Loucy (cell line): Measurements from ENCODE around the gene ELF5.
A peak's percentile ranks its signal among the peaks of the same experiment; 100 is the strongest.

ENCODE experiments used
- H2AFZ ChIP-seq: fragments of 200-600 bp; sonication (generic); 2 replicates; pipeline ENCODE4 v1.6.0; 2016; ENCODE audit warnings: antibody characterized with exemption, mild to moderate bottlenecking, low read length, moderate library complexity
- H3F3A ChIP-seq: fragments of 200-600 bp; 2 replicates; pipeline ENCODE4 v1.6.0; 2016; ENCODE audit warnings: antibody characterized with exemption, low read depth, mild to moderate bottlenecking
- H3K27me3 ChIP-seq: fragments of 200-600 bp; sonication (generic); 2 replicates; pipeline ENCODE4 v1.6.1; 2014; ENCODE audit warnings: low read length, mild to moderate bottlenecking; ENCODE audit not compliant: insufficient read depth, poor library complexity, severe bottlenecking
- H3K36me3 ChIP-seq: fragments of 200-600 bp; sonication (generic); 2 replicates; pipeline ENCODE4 v1.6.1; 2016; ENCODE audit warnings: low read length; ENCODE audit not compliant: insufficient read depth
- H3K4me1 ChIP-seq: fragments of 200-600 bp; sonication (generic); 2 replicates; pipeline ENCODE4 v1.5.1; 2014; ENCODE audit warnings: low read length, mild to moderate bottlenecking; ENCODE audit not compliant: insufficient read depth, poor library complexity, severe bottlenecking
- H3K4me2 ChIP-seq: fragments of 200-600 bp; sonication (generic); 2 replicates; pipeline ENCODE4 v1.6.0; 2014; ENCODE audit warnings: antibody characterized with exemption, low read length, low read depth, mild to moderate bottlenecking; ENCODE audit not compliant: poor library complexity, severe bottlenecking
- H3K4me3 ChIP-seq: fragments of 200-600 bp; sonication (generic); 2 replicates; pipeline ENCODE4 v1.5.1; 2014; ENCODE audit warnings: low read length, mild to moderate bottlenecking, mixed read lengths; ENCODE audit not compliant: poor library complexity, severe bottlenecking
- H3K79me2 ChIP-seq: fragments of 200-600 bp; sonication (generic); 2 replicates; pipeline ENCODE4 v1.6.1; 2014; ENCODE audit warnings: low read length; ENCODE audit not compliant: insufficient read depth
- H3K9ac ChIP-seq: fragments of 200-600 bp; sonication (generic); 2 replicates; pipeline ENCODE4 v1.6.0; 2014; ENCODE audit warnings: mild to moderate bottlenecking, low read depth, low read length, moderate library complexity; ENCODE audit not compliant: poor library complexity, severe bottlenecking
- H3K9me2 ChIP-seq: fragments of 200-600 bp; sonication (generic); replicated peaks from 2 replicates; pipeline ENCODE4 v1.6.1; 2016; ENCODE audit warnings: low read depth, low read length, mixed read lengths
- H3K9me3 ChIP-seq: fragments of 200-600 bp; sonication (generic); 2 replicates; pipeline ENCODE4 v1.6.1; 2014; ENCODE audit warnings: mild to moderate bottlenecking, antibody characterized with exemption, low read length, low read depth; ENCODE audit not compliant: insufficient read depth
- H4K20me1 ChIP-seq: fragments of 200-600 bp; sonication (generic); 2 replicates; pipeline ENCODE4 v1.6.0; 2014; ENCODE audit warnings: antibody characterized with exemption, low read length, mild to moderate bottlenecking; ENCODE audit not compliant: insufficient read depth, poor library complexity, severe bottlenecking
- EZH2phosphoT487 ChIP-seq: fragments of 200-600 bp; IDR thresholded peaks from 2 replicates; pipeline ENCODE4 v1.6.1; 2018; ENCODE audit warnings: antibody characterized with exemption, mild to moderate bottlenecking, moderate library complexity, borderline replicate concordance
- TF ChIP-seq, protein P1 (sequence below): fragments of 200-600 bp; sonication (generic); conservative IDR thresholded peaks from 2 replicates; pipeline ENCODE4 v1.5.1; 2014; ENCODE audit warnings: mild to moderate bottlenecking, antibody characterized with exemption, low read length

The ELF5 gene

DNA sequence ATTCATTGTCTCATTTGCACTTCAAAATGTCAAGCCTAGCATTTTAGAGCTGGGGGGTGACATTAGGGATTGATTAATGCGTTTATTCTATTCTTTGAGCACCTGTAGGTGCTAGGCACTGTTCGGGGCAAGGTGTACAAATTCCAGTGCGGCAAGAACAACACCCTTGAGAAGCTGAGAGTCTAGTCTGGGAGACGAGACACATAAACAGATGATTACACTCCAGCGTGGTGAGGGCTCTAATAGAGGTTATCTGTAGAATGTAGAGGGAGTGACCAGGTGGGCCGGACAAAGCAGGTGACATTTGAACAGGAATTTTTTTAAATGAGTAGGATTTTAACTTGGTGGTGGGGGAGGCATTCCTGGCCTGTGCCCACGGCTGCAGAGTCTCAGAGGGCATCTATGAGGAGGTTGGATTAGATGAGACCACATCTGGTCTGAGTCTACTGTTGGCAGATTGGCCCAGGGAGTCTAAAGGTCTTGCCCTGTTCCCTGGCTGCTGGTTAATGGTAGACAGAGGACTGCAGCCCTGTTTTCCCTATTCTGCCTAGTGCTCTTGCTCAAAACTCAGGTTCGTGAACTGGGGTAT lies 73.9 kb downstream of the ELF5 start:
- H3K79me2 ChIP-seq = peaks cover 63% of the 10 kb centered on the region
- H3K4me3 ChIP-seq = peak overlapping the region; percentile 79
- H3K27me3 ChIP-seq = no peaks in the 10 kb centered on the region
- no peak for TF ChIP-seq EZH2phosphoT487
- TF ChIP-seq, protein P1, sequence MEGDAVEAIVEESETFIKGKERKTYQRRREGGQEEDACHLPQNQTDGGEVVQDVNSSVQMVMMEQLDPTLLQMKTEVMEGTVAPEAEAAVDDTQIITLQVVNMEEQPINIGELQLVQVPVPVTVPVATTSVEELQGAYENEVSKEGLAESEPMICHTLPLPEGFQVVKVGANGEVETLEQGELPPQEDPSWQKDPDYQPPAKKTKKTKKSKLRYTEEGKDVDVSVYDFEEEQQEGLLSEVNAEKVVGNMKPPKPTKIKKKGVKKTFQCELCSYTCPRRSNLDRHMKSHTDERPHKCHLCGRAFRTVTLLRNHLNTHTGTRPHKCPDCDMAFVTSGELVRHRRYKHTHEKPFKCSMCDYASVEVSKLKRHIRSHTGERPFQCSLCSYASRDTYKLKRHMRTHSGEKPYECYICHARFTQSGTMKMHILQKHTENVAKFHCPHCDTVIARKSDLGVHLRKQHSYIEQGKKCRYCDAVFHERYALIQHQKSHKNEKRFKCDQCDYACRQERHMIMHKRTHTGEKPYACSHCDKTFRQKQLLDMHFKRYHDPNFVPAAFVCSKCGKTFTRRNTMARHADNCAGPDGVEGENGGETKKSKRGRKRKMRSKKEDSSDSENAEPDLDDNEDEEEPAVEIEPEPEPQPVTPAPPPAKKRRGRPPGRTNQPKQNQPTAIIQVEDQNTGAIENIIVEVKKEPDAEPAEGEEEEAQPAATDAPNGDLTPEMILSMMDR = no peak
- peaks cover 52% of the 10 kb centered on the region for H3K4me1 ChIP-seq
- H3K36me3 ChIP-seq = no peaks in the 10 kb centered on the region
- H3K9me3 ChIP-seq = no peaks in the 10 kb centered on the region
- H3K9ac ChIP-seq = peak overlapping the region; percentile 80
- H3K4me2 ChIP-seq = peak overlapping the region; percentile 81
- peaks cover 44% of the 10 kb centered on the region for H4K20me1 ChIP-seq
- no peaks in the 10 kb centered on the region for H3K9me2 ChIP-seq
- no peak overlapping the region for H2AFZ ChIP-seq
- H3F3A ChIP-seq = no peaks in the 10 kb centered on the region

DNA sequence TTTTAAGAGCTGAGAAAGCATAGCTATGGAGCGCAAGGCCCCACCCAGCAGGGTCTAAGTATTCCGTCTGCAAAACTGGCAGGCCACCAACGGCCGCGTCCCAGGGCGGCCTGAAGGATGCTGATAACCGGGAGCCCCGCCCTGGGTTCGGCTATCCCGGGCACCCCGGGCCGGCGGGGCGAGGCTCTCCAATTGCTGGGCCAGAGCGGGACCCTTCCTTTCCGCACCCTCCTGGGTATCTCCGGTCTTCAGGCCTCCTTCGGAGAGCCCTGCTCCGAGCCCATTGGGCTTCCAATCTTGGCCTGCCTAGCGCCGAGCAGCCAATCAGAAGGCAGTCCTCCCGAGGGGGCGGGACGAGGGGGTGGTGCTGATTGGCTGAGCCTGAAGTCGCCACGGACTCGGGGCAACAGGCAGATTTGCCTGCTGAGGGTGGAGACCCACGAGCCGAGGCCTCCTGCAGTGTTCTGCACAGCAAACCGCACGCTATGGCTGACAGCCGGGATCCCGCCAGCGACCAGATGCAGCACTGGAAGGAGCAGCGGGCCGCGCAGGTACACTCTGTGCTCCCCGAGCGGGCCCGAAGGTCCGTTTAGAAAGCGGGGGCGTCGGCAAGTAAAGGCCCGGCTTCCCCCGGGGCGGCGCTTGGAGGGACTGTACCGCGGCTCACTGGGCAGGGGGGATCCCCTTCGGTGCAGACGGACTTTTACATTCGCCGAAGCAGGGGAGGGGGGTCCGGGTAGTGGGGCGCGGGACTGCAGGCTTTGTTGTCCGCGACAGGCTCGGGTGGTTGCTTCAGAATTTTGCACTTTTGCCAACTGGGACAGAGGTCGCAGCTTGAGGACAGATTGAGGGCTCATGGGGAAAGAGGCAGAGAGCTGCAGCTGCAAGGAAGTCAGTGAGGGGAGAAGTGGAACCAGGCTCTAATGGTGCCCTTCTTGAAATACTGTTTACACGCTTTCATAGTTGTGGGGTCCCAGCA lies 74.8 kb downstream of the ELF5 start, which contains the start of gene CAT:
TSS of gene CAT (plus strand) at position 406 of the 979 bp plus-strand sequence. CDS start at position 486, 80 bp downstream.
- peak within 1 kb of the TSS; percentile 79 for H3K4me3 ChIP-seq
- H3K79me2 ChIP-seq = peaks cover 54% of the 10 kb centered on the region
- H3K9ac ChIP-seq = peak within 1 kb of the TSS; percentile 80
- peak within 1 kb of the TSS; percentile 81 for H3K4me2 ChIP-seq
- H3K4me1 ChIP-seq = peaks cover 44% of the 10 kb centered on the region
- no peaks in the 10 kb centered on the region for H3K27me3 ChIP-seq
- H3K9me3 ChIP-seq = no peaks in the 10 kb centered on the region
- H3K9me2 ChIP-seq = no peaks in the 10 kb centered on the region
- no peaks in the 10 kb centered on the region for H3K36me3 ChIP-seq
- H3F3A ChIP-seq = no peaks in the 10 kb centered on the region
- H2AFZ ChIP-seq = peak within 1 kb of the TSS; percentile 78
- TF ChIP-seq, protein P1 = no peak
- TF ChIP-seq EZH2phosphoT487 = no peak
- peaks cover 35% of the 10 kb centered on the region for H4K20me1 ChIP-seq

DNA sequence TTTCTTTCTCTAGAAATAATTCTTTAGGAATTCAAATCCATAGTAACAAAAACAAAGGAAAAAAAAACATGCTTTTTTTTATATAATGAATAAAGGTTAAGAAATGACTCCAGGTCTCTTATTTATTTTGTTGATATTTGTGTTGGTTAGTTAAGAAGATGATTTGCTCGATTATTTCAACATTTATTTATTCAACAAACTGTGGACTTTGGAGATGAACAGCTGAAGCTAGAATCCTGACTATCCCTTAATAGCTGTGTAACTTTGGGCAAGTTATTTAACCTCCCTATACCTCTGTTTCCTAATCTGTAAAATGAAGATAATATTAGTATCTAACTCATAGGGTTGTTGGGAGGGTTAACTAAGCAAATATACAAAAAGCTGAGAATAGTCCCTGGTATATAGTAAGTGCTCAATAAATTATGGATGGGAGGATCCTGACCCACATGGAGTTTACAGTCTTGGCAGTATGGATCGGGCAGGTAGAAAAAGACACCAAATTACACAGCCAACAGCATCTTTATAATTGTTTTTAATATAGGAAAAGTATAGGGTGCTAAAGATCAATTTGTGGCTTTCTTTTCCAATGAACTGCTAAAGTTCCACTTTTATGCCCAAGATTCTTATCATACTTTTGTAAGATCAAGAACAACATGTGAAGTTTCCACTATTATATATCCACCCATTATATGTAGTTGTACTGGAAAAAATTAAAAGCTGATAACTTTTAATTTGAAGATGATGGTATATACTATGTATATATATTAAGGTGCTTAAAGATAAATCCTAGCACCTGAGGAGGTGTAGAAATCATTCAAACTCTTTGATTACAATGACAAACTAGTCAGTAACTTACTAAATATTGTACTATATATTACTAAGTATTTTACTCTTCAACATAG lies 76.1 kb downstream of the ELF5 start:
- Histone ChIP-seq H3K9ac (peak overlapping the region; percentile 80), H4K20me1 (peaks cover 24% of the 10 kb centered on the region), H3K4me3 (peak overlapping the region; percentile 79), H3K27me3 (no peaks in the 10 kb centered on the region), H2AFZ (no peak overlapping the region), H3K79me2 (peaks cover 41% of the 10 kb centered on the region), H3K4me1 (peaks cover 30% of the 10 kb centered on the region), H3F3A (no peaks in the 10 kb centered on the region), H3K4me2 (peak overlapping the region; percentile 74), H3K9me2 (no peaks in the 10 kb centered on the region), H3K9me3 (no peaks in the 10 kb centered on the region), H3K36me3 (no peaks in the 10 kb centered on the region)
- no peak for TF ChIP-seq EZH2phosphoT487
- TF ChIP-seq, protein P1 = no peak
